WTC11 (cell line): ENCODE results near the gene NAALADL2. TPM values are rescaled to one million over a fixed set of nuclear protein-coding genes. Genes with fewer than 3 reads are reported as not detected.

ENCODE experiments used
- ATAC-seq: fragments of 200-7000 bp; cut with Tn5 transposase; 2 replicates; pipeline ENCODE4 v1.10.0; 2021; ENCODE audit warnings: mild to moderate bottlenecking, moderate library complexity
- CTCF ChIA-PET: fragments of 300-600 bp; sonication (Branson Sonifier 250); formaldehyde crosslinking; loops from one replicate; lab custom pipeline; 2021; ENCODE audit warnings: antibody characterized with exemption; lab: Charles Lee
- POLR2A ChIA-PET: fragments of 350-600 bp; sonication (Branson Sonifier 250); formaldehyde crosslinking; loops from one replicate; lab custom pipeline; 2021; ENCODE audit warnings: antibody characterized with exemption; lab: Charles Lee
- DNase-seq: peaks from one replicate; pipeline ENCODE4 v3.0.0; 2021; ENCODE audit warnings: low spot score
- H3K27ac Mint-ChIP-seq: 2 replicates; pipeline ENCODE4 v1.8.0; 2021; ENCODE audit warnings: mixed read lengths
- H3K27me3 Mint-ChIP-seq: 2 replicates; pipeline ENCODE4 v1.8.0; 2021; ENCODE audit warnings: low read depth, mild to moderate bottlenecking, moderate library complexity, mixed read lengths
- H3K36me3 Mint-ChIP-seq: 2 replicates; pipeline ENCODE4 v1.8.0; 2021; ENCODE audit warnings: mixed read lengths
- H3K4me1 Mint-ChIP-seq: 2 replicates; pipeline ENCODE4 v1.8.0; 2022; ENCODE audit warnings: mixed read lengths
- H3K4me3 Mint-ChIP-seq: 2 replicates; pipeline ENCODE4 v1.8.0; 2021; ENCODE audit warnings: mild to moderate bottlenecking, moderate library complexity, mixed read lengths
- H3K9me3 Mint-ChIP-seq: 2 replicates; pipeline ENCODE4 v1.8.0; 2021; ENCODE audit warnings: mixed read lengths
- ATF3 ChIP-seq: sonication (generic); formaldehyde crosslinking; conservative IDR thresholded peaks from 2 replicates; pipeline ENCODE4 v1.8.1; 2022; ENCODE audit warnings: mild to moderate bottlenecking, missing genetic modification reagents
- CDX4 ChIP-seq: fragments of 250-450 bp; sonication (Bioruptor Pico); IDR thresholded peaks from 2 replicates; pipeline ENCODE4 v1.9.0; 2021; ENCODE audit warnings: moderate library complexity, mild to moderate bottlenecking, inconsistent platforms, borderline replicate concordance
- CREM ChIP-seq: sonication (generic); formaldehyde crosslinking; IDR thresholded peaks from 2 replicates; pipeline ENCODE4 v1.8.1; 2022; ENCODE audit warnings: mild to moderate bottlenecking, missing genetic modification reagents, moderate library complexity
- HMGA2 ChIP-seq: fragments of 250-450 bp; sonication (Bioruptor Pico); IDR thresholded peaks from 2 replicates; pipeline ENCODE4 v1.4.0; 2021; ENCODE audit warnings: mild to moderate bottlenecking, moderate library complexity
- IRF2 ChIP-seq: sonication (generic); formaldehyde crosslinking; IDR thresholded peaks from 2 replicates; pipeline ENCODE4 v1.8.0; 2022; ENCODE audit warnings: low read depth, missing genetic modification reagents, borderline replicate concordance
- JUN ChIP-seq: sonication (generic); formaldehyde crosslinking; IDR thresholded peaks from 2 replicates; pipeline ENCODE4 v1.8.0; 2023; ENCODE audit warnings: mild to moderate bottlenecking, missing genetic modification reagents
- NFATC4 ChIP-seq: fragments of 250-450 bp; sonication (Bioruptor Pico); IDR thresholded peaks from 2 replicates; pipeline ENCODE4 v1.9.0; 2021; ENCODE audit warnings: mild to moderate bottlenecking
- NFE2L1 ChIP-seq: sonication (generic); formaldehyde crosslinking; IDR thresholded peaks from 2 replicates; pipeline ENCODE4 v1.8.1; 2023; ENCODE audit warnings: missing genetic modification reagents
- OVOL2 ChIP-seq: fragments of 250-450 bp; sonication (Bioruptor Pico); IDR thresholded peaks from 2 replicates; pipeline ENCODE4 v1.9.0; 2021; ENCODE audit warnings: mild to moderate bottlenecking, borderline replicate concordance
- RELA ChIP-seq: sonication (generic); formaldehyde crosslinking; IDR thresholded peaks from 2 replicates; pipeline ENCODE4 v1.8.1; 2022; ENCODE audit warnings: missing genetic modification reagents, mild to moderate bottlenecking, borderline replicate concordance
- SOX15 ChIP-seq: fragments of 250-450 bp; sonication (Bioruptor Pico); IDR thresholded peaks from 2 replicates; pipeline ENCODE4 v1.9.0; 2021; ENCODE audit warnings: mild to moderate bottlenecking
- SP1 ChIP-seq: sonication (generic); formaldehyde crosslinking; conservative IDR thresholded peaks from 2 replicates; pipeline ENCODE4 v1.8.1; 2022; ENCODE audit warnings: missing genetic modification reagents
- ZBTB43 ChIP-seq: sonication (generic); formaldehyde crosslinking; IDR thresholded peaks from 2 replicates; pipeline ENCODE4 v1.8.1; 2023; ENCODE audit warnings: mild to moderate bottlenecking, missing genetic modification reagents
- ZMAT4 ChIP-seq: fragments of 250-450 bp; sonication (Bioruptor Pico); IDR thresholded peaks from 2 replicates; pipeline ENCODE4 v1.9.0; 2021; ENCODE audit warnings: mild to moderate bottlenecking
- ZNF416 ChIP-seq: fragments of 250-450 bp; sonication (Bioruptor Pico); IDR thresholded peaks from 2 replicates; pipeline ENCODE4 v1.9.0; 2021; ENCODE audit warnings: mild to moderate bottlenecking, inconsistent platforms
- total RNA-seq: library from RNA; stranded (reverse); gene quantifications from 3 replicates; pipeline ENCODE4 v1.2.3, GENCODE V29; 2021
- TF ChIP-seq, protein P1 (sequence below): sonication (generic); formaldehyde crosslinking; IDR thresholded peaks from 2 replicates; pipeline ENCODE4 v1.8.0; 2022; ENCODE audit warnings: missing genetic modification reagents
- TF ChIP-seq, protein P2 (sequence below): fragments of 250-450 bp; sonication (Bioruptor Pico); IDR thresholded peaks from 2 replicates; pipeline ENCODE4 v1.9.0; 2021; ENCODE audit warnings: mild to moderate bottlenecking, borderline replicate concordance
- TF ChIP-seq, protein P3 (sequence below): sonication (generic); formaldehyde crosslinking; IDR thresholded peaks from 2 replicates; pipeline ENCODE4 v1.8.1; 2023; ENCODE audit warnings: mild to moderate bottlenecking, missing genetic modification reagents, borderline replicate concordance

The NAALADL2 gene
- total RNA-seq, 1 experiment from 2014 or later, result 1.2 TPM

- H3K27me3 Mint-ChIP-seq, result no peaks in the 10 kb centered on the region
- CTCF ChIA-PET, result no interaction called here
- POLR2A ChIA-PET, result no interaction called here
- H3K27ac Mint-ChIP-seq, result no peak overlapping the region
- H3K9me3 Mint-ChIP-seq, result peaks cover 27% of the 10 kb centered on the region
- TF ChIP-seq ZBTB43 (CRISPR knock-in tag) (no peak), SP1 (CRISPR knock-in tag) (no peak), ZMAT4 (CRISPR knock-in tag) (no peak), CREM (CRISPR knock-in tag) (no peak), ATF3 (CRISPR knock-in tag) (no peak), IRF2 (CRISPR knock-in tag) (no peak), NFATC4 (CRISPR knock-in tag) (no peak), CDX4 (CRISPR knock-in tag) (no peak), NFE2L1 (no peak), RELA (CRISPR knock-in tag) (no peak), HMGA2 (CRISPR knock-in tag) (no peak), ZNF416 (CRISPR knock-in tag) (no peak)
- TF ChIP-seq, protein P1, sequence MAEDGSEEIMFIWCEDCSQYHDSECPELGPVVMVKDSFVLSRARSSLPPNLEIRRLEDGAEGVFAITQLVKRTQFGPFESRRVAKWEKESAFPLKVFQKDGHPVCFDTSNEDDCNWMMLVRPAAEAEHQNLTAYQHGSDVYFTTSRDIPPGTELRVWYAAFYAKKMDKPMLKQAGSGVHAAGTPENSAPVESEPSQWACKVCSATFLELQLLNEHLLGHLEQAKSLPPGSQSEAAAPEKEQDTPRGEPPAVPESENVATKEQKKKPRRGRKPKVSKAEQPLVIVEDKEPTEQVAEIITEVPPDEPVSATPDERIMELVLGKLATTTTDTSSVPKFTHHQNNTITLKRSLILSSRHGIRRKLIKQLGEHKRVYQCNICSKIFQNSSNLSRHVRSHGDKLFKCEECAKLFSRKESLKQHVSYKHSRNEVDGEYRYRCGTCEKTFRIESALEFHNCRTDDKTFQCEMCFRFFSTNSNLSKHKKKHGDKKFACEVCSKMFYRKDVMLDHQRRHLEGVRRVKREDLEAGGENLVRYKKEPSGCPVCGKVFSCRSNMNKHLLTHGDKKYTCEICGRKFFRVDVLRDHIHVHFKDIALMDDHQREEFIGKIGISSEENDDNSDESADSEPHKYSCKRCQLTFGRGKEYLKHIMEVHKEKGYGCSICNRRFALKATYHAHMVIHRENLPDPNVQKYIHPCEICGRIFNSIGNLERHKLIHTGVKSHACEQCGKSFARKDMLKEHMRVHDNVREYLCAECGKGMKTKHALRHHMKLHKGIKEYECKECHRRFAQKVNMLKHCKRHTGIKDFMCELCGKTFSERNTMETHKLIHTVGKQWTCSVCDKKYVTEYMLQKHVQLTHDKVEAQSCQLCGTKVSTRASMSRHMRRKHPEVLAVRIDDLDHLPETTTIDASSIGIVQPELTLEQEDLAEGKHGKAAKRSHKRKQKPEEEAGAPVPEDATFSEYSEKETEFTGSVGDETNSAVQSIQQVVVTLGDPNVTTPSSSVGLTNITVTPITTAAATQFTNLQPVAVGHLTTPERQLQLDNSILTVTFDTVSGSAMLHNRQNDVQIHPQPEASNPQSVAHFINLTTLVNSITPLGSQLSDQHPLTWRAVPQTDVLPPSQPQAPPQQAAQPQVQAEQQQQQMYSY (CRISPR knock-in tag), result no peak
- TF ChIP-seq, protein P2, sequence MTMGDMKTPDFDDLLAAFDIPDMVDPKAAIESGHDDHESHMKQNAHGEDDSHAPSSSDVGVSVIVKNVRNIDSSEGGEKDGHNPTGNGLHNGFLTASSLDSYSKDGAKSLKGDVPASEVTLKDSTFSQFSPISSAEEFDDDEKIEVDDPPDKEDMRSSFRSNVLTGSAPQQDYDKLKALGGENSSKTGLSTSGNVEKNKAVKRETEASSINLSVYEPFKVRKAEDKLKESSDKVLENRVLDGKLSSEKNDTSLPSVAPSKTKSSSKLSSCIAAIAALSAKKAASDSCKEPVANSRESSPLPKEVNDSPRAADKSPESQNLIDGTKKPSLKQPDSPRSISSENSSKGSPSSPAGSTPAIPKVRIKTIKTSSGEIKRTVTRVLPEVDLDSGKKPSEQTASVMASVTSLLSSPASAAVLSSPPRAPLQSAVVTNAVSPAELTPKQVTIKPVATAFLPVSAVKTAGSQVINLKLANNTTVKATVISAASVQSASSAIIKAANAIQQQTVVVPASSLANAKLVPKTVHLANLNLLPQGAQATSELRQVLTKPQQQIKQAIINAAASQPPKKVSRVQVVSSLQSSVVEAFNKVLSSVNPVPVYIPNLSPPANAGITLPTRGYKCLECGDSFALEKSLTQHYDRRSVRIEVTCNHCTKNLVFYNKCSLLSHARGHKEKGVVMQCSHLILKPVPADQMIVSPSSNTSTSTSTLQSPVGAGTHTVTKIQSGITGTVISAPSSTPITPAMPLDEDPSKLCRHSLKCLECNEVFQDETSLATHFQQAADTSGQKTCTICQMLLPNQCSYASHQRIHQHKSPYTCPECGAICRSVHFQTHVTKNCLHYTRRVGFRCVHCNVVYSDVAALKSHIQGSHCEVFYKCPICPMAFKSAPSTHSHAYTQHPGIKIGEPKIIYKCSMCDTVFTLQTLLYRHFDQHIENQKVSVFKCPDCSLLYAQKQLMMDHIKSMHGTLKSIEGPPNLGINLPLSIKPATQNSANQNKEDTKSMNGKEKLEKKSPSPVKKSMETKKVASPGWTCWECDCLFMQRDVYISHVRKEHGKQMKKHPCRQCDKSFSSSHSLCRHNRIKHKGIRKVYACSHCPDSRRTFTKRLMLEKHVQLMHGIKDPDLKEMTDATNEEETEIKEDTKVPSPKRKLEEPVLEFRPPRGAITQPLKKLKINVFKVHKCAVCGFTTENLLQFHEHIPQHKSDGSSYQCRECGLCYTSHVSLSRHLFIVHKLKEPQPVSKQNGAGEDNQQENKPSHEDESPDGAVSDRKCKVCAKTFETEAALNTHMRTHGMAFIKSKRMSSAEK (CRISPR knock-in tag), result no peak
- TF ChIP-seq, all 79 proteins: peak for 0
- H3K4me3 Mint-ChIP-seq, result no peak overlapping the region
- ATAC-seq, result no peak
- DNase-seq, result no peak
- peaks cover 11% of the 10 kb centered on the region for H3K4me1 Mint-ChIP-seq
- no peaks in the 10 kb centered on the region for H3K36me3 Mint-ChIP-seq
Observed at GRCh38 chr3:175207361-175207760, 348.2 kb downstream of the NAALADL2 start.

- ChIA-PET POLR2A (no interaction called here), CTCF (no interaction called here)
- H3K36me3 Mint-ChIP-seq, result no peaks in the 10 kb centered on the region
- no peak for ATAC-seq
- H3K4me1 Mint-ChIP-seq, result peaks cover 11% of the 10 kb centered on the region
- H3K4me3 Mint-ChIP-seq, result no peak overlapping the region
- TF ChIP-seq ZNF416 (CRISPR knock-in tag) (no peak), JUN (no peak), SOX15 (no peak), OVOL2 (CRISPR knock-in tag) (no peak), CDX4 (CRISPR knock-in tag) (no peak), NFATC4 (CRISPR knock-in tag) (no peak), NFE2L1 (no peak)
- TF ChIP-seq, protein P3, sequence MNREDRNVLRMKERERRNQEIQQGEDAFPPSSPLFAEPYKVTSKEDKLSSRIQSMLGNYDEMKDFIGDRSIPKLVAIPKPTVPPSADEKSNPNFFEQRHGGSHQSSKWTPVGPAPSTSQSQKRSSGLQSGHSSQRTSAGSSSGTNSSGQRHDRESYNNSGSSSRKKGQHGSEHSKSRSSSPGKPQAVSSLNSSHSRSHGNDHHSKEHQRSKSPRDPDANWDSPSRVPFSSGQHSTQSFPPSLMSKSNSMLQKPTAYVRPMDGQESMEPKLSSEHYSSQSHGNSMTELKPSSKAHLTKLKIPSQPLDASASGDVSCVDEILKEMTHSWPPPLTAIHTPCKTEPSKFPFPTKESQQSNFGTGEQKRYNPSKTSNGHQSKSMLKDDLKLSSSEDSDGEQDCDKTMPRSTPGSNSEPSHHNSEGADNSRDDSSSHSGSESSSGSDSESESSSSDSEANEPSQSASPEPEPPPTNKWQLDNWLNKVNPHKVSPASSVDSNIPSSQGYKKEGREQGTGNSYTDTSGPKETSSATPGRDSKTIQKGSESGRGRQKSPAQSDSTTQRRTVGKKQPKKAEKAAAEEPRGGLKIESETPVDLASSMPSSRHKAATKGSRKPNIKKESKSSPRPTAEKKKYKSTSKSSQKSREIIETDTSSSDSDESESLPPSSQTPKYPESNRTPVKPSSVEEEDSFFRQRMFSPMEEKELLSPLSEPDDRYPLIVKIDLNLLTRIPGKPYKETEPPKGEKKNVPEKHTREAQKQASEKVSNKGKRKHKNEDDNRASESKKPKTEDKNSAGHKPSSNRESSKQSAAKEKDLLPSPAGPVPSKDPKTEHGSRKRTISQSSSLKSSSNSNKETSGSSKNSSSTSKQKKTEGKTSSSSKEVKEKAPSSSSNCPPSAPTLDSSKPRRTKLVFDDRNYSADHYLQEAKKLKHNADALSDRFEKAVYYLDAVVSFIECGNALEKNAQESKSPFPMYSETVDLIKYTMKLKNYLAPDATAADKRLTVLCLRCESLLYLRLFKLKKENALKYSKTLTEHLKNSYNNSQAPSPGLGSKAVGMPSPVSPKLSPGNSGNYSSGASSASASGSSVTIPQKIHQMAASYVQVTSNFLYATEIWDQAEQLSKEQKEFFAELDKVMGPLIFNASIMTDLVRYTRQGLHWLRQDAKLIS (CRISPR knock-in tag), result no peak
- H3K9me3 Mint-ChIP-seq, result peaks cover 23% of the 10 kb centered on the region
- DNase-seq, result no peak
- no peaks in the 10 kb centered on the region for H3K27me3 Mint-ChIP-seq
- no peak overlapping the region for H3K27ac Mint-ChIP-seq
Observed at GRCh38 chr3:175208326-175208725, 349.2 kb downstream of the NAALADL2 start.
